COR-L47 (cell line): Measurements from ENCODE around the gene THRAP3.
"Not testable (repeated sequence)": the region's sequence is repeated elsewhere in the genome, so short reads cannot be mapped to it uniquely, and the experiment has no call there.

Experiments
- DNase-seq: peaks from one replicate; lab custom pipeline; 2025; lab: John Stamatoyannopoulos, UW

THRAP3 gene, protein sequence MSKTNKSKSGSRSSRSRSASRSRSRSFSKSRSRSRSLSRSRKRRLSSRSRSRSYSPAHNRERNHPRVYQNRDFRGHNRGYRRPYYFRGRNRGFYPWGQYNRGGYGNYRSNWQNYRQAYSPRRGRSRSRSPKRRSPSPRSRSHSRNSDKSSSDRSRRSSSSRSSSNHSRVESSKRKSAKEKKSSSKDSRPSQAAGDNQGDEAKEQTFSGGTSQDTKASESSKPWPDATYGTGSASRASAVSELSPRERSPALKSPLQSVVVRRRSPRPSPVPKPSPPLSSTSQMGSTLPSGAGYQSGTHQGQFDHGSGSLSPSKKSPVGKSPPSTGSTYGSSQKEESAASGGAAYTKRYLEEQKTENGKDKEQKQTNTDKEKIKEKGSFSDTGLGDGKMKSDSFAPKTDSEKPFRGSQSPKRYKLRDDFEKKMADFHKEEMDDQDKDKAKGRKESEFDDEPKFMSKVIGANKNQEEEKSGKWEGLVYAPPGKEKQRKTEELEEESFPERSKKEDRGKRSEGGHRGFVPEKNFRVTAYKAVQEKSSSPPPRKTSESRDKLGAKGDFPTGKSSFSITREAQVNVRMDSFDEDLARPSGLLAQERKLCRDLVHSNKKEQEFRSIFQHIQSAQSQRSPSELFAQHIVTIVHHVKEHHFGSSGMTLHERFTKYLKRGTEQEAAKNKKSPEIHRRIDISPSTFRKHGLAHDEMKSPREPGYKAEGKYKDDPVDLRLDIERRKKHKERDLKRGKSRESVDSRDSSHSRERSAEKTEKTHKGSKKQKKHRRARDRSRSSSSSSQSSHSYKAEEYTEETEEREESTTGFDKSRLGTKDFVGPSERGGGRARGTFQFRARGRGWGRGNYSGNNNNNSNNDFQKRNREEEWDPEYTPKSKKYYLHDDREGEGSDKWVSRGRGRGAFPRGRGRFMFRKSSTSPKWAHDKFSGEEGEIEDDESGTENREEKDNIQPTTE

GRCh38 chr1:36223996-36224536 is at the start of gene THRAP3:
THRAP3 (plus strand) TSS chr1:36224443; CDS start chr1:36282564, 58,121 bp downstream.
- DNase-seq, result peak; percentile 99

DNA sequence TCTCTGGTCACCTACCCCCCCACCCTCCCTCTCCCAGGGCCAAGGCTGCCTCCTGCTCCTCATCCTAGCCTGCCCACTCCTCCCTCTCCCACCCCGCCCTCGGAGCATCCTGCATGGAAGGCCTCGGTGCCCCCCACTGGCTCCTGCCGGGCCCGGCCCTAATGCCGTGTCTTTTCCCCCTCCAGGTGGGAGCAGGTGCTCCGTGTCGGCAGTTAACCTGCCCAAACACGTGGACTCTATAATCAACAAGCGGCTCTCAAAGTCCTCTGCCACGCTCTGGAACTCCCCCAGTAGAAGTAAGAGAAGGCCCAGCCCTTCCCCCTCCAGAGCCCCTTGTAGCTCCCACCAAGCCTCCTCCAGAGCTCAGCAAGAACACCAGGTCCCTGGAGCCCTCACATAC is 49.5 kb upstream of the THRAP3 start:
- DNase-seq, result peak; percentile 57

GRCh38 chr1:36175137-36176095 is 48.8 kb upstream of the THRAP3 start:
- no peak for DNase-seq

DNA sequence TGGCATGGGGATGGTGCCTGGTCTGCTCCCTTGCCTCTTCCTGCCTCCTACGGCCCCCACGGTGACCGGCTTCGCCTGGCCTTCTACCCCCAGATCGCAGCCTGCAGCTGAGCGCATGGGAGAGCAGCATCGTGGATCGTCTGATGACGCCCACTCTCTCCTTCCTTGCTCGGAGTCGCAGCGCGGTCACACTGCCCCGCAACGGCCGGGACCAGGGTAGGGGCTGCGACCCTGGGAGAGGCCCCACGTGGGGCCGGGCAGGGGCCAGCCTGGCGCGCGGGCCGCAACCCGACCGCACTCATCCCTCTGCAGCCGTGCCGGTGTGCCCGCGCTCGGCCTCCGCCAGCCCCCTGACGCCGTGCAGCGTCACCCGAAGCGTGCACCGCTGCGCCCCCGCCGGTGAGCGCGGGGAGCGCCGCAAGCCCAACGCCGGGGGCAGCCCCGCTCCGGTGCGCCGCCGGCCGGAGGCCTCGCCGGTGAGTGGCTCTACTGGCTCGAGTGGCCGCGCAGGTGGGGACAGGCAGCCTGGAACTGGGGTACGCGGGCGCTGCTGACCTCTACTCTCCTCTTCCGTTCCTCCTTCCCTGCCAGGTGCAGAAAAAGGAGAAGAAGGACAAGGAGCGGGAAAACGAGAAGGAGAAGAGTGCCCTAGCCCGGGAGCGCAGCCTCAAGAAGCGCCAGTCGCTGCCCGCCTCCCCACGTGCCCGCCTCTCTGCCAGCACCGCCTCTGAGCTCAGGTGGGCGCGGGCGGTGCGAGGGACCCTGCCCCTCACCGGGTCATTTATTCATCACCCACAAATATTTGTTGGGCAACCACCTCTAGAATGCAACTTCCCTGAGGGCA is 47.9 kb upstream of the THRAP3 start:
- no peak for DNase-seq

DNA sequence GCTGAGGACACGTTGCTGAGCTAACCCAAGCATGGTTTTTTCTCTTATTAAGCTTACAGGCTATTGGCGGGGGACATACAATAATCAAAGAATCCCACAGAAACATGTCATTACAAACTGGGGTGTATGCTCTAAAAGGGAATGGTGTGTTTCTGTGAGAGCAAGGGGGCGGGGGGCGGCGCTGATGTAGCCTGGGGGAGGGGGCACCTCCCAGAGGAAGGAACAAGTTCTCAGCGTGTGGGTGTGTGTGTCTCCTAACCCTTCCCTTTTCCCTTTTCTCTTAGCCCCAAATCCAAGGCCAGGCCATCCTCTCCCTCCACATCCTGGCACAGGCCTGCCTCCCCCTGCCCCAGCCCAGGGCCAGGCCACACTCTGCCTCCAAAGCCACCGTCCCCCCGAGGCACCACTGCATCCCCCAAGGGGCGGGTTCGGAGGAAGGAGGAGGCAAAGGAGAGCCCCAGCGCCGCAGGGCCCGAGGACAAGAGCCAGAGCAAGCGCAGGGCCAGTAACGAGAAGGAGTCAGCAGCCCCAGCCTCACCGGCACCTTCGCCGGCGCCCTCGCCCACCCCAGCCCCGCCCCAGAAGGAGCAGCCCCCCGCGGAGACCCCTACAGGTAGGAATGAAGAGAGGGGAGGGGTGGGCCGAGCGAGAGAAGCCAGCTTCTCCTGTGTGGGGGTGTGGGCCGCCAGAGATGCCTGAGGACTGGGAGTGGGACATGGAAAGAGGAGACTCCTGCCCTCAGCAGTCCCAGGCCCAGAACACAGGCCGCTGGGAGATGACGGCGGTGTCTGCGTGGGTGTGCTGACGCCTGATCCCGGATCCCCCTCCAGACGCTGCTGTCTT is 46.4 kb upstream of the THRAP3 start:
- no peak for DNase-seq

DNA sequence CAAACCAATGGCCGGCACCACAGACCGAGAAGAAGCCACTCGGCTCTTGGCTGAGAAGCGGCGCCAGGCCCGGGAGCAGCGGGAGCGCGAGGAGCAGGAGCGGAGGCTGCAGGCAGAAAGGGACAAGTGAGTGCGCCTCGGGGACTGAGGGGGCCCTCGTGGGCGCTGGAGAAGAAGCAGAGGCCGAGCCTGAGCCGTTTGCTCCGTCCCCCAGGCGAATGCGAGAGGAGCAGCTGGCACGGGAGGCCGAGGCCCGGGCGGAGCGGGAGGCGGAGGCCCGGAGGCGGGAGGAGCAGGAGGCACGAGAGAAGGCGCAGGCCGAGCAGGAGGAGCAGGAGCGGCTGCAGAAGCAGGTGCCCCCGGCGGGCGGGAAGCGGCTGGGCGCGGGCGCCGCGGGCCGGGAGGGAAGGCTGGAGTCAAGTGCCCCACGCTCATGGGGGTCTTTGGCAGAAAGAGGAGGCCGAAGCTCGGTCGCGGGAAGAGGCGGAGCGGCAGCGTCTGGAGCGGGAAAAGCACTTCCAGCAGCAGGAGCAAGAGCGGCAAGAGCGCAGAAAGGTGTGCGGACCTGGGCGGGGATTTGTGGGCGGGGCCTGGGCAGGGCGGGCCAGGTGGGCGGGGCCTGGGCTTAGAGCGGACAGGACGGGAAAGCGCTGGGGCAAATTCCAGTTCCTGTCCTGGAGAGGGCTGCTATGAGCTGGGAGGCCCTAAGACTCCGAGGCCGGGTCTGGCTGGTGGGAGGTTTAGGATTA is 45.6 kb upstream of the THRAP3 start:
- no peak for DNase-seq

DNA sequence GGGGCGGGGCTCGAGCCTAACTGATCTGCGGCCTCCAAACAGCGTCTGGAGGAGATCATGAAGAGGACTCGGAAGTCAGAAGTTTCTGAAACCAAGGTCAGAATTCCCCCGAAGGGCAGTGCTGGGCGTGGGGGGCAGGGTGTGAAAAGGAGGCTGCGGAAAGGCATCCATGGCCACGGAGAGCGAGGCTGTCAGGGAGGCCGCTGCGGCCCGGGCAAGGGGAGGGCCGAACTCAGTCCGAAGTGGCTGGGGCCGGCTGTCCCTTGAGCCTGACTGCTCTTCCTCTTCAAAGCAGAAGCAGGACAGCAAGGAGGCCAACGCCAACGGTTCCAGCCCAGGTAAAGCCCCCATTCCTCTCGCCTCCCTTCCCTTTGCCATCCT is 45.0 kb upstream of the THRAP3 start:
- no peak for DNase-seq

DNA sequence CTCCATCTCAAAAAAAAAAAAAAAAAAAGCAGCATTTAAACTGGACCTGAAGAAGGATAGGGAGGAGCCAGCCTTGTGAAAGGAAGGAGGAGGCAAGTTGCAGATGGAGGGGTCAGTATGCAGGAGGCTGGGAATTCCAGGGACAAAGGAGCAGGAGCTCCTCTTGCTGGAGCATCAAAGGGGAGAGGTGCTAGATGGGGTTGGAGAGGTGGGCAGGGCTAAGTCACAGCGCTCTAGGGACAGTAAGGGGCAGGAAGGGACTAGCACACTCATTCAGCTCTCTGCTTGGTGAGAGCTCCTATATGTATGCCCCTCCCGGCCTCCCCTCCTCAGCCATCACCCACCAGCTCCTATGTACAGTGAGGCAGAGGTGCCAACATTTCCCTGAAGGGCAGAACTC is 41.5 kb upstream of the THRAP3 start:
- DNase-seq, result peak; percentile 9

DNA sequence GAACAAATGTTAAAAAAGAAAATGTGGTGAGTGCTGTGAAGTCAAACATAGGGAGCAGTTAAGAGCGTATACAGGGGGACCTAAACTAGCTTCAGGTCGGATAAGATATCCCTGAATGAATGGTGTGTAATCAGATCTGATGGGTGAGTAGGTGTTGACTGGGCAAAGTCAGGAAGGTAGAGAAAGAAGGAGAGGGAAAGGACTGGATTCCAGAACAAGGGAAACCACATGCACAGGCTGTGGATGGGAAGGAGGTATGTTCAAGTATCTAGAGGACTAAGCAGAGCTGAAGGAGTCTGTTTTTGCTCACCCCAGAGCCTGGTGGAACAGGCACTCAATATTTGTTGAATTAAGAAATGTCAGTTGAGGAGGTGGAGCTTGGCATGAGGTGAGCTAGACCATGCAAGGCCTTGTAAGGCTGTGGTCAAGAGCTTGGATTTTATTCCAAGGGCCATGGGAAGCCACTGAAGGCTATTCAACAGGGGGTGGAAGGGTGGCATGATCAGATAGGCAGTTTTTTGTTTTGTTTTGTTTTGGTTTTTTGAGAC is 40.9 kb upstream of the THRAP3 start:
- DNase-seq, result no peak

DNA sequence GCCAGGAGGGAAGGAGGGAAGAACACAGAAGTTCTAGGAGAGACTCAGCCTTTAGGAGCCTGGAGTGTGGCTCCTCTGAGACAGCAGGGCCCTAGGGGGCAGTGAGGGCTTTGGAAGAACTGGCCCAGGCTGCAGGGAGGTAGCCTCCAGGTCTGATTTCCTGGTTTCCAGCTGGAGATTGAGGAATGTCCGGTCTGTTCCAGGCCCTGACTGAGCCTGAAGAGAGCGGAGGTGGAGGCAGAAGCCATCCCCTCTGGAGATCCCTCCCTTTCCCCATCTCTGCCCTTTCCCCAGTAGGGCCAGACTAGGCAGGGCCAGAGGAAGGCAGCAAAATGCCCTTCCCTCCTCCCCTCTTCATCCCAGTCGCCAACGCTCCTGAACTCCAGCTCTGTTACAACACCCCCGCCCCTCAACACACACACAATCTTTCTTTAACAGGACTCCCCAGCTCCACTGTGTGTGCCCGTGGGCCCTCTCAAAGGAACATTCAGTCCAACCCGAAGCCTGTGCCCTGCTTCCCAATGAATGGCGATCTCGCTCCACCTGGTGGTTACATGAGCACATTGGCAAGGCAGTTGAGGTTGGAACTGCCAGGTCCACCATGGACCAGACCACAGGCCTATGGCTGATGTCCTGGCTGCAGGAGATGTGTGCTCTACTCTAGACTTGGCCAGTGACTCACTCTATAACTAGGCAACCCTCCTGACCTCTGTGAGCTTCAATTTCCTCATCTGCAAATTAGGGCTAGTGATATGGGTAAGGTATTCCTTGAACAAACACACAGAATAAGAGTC is 36.2 kb upstream of the THRAP3 start:
- peak; percentile 83 for DNase-seq

- DNase-seq, result not testable (repeated sequence)
Observed at GRCh38 chr1:36196805-36197204, 27.4 kb upstream of the THRAP3 start.

- DNase-seq, result no peak
Observed at GRCh38 chr1:36198641-36199040, 25.6 kb upstream of the THRAP3 start.

DNA sequence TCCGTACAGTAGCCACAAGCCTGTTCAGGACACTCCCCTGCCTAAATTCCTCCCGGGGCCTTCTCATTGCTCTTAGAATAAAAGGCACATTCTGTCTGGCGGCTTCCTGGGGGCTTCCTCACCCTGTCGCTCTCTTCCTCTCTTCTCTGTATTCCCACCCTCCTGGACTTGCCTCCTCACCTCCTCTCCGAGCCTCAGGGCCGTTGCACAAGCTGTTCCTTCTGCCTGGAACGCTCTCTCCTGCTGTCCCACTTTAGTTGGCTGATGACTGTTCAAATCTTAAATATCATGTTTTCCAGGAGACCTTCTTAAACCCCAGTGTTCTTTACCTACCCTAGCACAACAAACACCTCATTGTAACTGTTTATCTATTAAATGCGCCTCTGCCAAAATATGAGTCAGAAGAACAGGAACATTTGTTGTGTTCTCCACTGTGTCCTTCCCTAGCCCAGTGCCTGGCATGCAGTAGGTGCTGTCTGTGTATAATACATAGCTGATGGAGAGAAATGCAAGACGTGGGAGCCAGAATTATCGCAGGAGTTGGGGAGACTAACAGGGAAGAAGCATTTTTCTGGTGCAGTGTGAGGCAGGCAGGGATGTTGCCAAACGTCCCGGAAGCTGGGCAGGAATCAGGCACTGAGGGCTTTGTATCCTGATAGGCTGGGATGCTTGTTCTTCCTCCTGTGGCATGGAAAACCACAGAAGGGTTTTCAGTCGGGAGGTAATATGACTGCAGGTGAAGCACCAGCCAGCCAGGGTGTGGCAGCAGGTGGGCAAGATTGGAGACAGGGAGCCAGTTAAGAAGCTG is 24.1 kb upstream of the THRAP3 start:
- no peak for DNase-seq

- DNase-seq, result no peak
Observed at GRCh38 chr1:36203027-36203553, 21.2 kb upstream of the THRAP3 start.

DNA sequence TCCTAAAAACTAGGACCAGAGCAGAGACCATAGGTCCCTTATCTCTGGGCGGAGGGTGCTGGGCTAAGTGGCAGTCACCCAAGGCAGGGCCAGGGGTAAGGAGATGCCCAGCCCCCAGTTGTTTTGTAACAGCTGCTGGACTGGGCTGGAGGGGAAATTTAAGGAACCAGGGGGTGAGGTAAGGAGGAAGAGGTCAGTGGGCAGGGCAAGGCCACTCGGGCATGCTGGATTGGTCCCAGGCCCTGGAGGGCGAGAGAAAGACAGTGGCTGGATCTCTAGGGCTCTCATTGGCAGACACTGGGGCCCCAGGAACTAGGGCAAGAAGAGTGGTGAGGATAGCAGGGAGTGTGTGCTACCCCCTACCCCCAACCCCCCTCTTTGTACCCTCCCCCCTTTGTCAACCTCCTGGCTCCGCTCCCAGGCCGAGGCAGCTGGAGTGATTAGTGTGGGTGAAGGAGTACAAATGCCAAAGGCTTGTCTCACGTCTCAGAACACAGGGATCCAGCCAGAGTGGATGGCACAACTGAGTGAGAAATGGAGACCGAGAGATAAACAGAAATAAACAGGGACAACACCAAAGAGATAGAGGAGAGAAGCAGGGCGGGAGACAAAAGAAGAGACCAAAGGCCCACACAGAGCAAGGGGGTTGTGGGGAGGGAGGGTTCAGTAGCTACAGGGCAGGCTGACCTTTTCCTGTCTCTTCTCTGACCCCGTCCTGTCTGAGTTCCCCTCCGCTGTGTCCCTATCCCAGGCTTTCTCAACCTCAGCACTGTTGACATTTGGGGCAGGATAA is 20.5 kb upstream of the THRAP3 start:
- DNase-seq, result peak; percentile 13
